HG03565 (cell line): ENCODE results near the gene EML1.
A peak's percentile ranks its signal among the peaks of the same experiment; 100 is the strongest.

Experiments
- ATAC-seq: cut with Tn5 transposase; IDR thresholded peaks from one replicate; pipeline ENCODE4 v1.9.1; 2021; ENCODE audit warnings: mild to moderate bottlenecking, moderate library complexity; ENCODE audit not compliant: unreplicated experiment

EML1 gene

DNA sequence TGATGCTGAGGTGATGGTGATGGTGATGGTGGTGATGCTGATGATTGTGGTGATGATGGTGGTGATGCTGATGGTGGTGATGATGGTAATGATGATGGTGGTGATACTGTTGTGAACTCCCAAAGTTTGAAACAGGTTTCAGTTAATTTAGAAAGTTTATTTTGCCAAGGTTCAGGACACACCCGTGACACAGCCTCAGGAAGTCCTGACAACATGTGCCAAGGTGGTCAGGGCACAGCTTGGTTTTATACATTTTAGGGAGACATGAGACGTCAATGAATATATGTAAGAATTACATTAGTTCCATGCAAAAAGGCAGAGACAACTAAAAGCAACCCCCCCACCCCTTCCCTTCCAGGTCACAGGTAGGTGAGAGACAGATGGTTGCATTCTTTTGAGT, 159.2 kb downstream of the EML1 start:
- ATAC-seq, result no peak

DNA sequence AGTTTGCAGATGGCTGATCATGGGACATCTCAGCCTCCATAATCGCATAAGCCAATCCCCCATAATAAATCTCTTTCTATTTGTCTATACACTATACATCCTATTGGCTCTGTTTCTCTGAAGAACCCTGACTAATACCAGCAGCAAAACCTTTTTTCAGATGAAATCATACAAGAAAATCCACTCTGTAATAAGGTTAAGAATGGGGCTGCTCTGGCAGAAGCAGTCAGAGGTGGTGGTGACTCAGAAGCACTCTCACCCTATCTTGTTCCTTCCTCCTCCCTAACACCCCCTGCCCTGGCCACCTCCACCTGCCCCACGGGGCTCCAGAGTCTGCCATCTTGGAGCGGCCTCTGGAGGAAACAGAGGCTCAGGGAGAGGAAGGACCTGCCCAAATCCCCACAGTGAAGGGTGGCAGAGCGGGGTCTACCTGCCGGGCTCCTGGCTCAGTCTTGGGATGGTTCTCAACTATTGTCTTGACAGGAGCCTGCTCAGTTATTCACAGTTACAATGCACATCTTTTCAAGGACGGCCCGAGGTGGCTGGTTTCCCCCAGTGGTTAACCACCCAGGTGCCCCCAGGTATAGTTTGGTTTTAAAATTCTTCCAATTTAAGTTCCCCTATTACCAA, 162.7 kb downstream of the EML1 start:
- no peak for ATAC-seq

DNA sequence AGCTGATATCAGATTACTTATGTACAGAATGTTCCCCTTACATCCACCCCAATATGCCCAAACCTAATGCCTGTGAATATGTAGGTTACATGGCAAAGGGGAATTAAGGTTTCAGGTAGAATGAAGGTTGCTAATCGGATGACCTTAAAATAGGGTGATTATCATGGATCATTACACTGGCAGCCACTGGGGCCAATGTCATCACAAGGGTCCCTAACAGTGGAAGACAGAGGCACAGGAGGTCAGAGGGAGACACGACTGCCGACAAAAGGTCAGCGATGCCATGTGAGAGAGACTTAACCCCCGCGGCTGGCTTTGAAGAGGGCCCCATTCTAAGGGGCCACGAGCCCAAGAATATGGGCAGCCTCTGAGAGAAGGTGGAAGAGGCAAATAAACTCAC, 165.2 kb downstream of the EML1 start:
- no peak for ATAC-seq

DNA sequence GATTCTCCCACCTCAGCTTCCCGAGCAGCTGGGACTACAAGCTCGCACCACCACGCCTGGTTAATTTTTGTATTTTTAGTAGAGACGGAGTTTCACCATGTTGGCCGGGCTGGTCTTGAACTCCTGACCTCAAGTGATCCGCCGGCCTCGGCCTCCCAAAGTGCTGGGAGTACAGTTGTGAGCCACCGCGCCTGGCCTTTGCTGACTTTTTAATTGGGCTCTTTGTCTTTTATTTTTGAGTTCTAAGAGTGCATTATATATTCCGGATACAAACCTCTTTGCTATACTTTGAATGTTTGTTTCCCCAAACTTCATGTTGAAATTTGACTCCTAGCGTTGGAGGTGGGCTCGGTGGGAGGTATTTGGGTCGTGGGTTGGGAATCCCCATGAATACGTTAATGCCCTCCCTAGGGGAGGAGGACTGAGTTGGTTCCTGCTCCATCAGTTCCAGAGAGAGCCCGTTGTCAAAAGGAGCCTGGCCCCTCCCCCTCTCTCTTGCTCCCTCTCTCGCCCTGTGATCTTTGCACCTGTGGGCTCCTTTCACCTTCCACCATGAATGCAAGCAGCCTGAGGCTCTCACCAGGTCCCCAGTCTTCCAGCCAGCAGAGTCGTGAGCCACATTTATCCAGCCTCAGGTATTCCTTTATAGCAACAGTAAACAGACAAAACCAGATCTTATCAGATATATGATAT, 168.8 kb downstream of the EML1 start:
- no peak for ATAC-seq

DNA sequence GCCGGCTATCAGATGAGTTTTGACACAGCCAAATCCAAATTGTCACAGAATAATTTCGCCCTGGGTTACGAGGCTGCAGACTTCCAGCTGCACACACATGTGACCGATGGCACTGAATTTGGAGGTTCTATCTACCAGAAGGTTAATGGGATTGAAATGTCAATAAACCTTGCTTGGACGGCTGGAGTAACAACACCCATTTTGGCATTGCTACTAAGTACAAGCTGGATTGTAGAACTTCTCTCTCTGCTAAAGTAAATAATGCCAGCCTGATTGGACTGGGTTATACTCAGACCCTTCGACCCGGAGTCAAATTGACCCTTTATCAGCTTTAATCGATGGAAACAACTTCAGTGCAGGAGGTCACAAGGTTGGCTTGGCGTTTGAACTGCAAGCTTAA, 171.8 kb downstream of the EML1 start:
- no peak for ATAC-seq

DNA sequence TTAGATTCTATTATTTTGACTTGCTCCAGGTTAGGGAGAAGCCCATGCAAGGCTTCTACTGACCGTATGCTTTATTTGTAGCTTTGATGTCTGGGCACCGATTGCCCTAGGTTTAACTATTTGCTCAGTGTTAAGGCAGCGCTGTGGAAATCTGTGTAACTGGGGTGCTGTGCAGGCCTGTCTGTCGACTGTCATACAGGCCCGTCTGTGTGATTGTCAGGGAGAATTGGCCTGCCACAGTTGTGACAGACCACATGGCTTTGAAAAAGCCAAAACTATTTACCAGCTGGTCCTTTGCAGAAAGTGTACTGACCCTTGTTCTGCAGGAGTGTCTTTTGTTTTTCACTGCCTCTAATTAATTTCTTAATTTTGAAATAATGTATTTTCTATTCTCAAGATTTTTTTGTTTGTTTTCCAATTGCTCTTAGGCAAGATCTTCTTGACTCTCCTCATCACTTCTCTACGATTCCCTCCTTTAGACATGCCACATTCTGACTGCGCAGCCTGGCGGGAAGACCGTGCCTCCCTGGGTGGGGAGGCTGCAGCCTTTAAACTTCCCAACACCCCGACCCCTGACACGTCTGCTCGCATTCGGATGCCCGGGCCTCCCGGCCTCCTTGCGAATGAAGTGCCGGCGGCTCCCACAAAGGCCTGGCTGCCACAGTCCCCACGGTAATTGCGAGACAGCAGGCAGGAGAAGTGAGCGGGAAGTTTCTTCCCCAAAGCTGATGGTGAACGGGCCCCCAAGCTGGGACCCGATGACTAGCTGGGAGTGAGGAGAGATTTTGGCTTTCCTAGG, 173.0 kb downstream of the EML1 start:
- no peak for ATAC-seq

GRCh38 chr14:99966912-99967311, 173.7 kb downstream of the EML1 start:
- no peak for ATAC-seq

GRCh38 chr14:99968191-99968920, 175.1 kb downstream of the EML1 start:
- no peak for ATAC-seq

GRCh38 chr14:99968941-99969340, 175.7 kb downstream of the EML1 start:
- ATAC-seq, result no peak

GRCh38 chr14:99969673-99970322, 176.6 kb downstream of the EML1 start:
- ATAC-seq, result no peak

- ATAC-seq, result peak; percentile 54
Measured at GRCh38 chr14:99971087-99971940, 178.1 kb downstream of the EML1 start.

DNA sequence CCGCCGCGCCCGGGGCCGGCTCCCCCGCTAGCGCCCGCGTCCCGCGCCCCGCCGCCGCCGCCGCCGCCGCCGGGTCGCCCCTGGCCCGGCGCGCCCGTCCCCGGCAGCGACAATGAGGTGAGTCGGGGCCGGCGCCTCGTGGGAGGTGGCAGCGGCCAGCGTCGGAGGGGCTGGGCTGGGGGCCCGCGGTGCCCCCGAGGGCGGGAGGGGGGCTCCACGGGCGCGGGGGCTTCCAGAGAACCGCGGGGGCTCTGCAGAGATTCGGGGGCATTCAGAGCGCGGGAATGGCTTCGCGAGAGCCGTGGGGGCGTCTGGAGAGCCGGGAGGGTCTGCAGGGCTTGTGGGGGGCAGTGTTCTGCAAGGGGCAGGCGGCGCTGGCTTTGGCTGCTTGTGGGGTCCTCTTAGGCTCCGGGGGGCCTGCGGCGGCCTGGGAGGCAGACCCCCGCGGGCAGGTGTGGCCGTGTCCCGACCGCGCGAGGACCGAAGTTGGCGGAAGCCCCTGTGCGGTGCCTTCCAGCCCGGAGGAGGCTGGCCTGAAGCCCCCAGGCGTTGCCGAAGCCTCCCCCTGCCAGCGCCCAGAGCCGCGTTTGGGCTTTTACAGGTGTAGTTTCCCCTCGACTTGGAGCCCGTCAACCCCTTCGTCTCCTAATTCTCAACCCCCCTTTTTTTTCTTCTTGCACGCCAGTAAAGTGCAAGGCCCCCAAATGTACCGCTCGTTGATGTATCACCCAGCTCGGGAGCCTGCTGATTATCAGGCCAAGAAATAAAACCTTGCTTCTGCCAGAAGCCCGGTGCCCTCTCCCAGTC, 178.9 kb downstream of the EML1 start:
- ATAC-seq, result peak; percentile 9

DNA sequence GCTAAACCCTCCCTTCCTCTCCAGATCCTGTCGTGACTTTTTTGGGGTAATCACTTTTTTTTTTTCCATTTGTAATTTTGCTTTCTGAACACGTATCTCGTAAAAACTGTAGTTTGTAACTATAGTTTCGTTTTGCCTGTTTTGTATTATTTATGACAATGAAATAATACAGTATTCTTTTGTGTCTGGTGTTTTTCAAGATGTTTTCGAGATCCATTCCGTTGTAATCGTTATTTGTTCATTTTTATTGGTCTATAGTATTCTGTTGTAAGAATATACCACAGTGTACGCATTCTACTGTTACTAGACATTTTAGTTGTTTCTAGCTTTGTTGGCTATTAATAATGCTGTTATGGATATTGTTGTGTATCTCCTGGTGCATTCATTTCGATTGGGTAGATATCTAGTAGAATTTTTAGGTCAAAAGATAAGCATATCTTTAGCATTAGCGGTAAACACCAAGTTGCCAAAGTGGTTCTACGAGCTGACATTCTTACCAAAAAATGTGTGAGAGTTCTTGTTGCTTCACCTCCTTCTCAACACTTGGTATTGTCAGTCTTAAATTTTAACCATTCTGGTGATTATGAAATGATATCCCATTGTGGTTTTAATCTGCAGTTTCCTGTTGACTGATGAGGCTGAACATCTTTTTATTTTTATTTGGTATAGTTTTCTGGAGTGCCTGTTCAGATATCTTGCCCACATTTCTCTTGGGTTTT, 179.7 kb downstream of the EML1 start:
- ATAC-seq, result no peak

DNA sequence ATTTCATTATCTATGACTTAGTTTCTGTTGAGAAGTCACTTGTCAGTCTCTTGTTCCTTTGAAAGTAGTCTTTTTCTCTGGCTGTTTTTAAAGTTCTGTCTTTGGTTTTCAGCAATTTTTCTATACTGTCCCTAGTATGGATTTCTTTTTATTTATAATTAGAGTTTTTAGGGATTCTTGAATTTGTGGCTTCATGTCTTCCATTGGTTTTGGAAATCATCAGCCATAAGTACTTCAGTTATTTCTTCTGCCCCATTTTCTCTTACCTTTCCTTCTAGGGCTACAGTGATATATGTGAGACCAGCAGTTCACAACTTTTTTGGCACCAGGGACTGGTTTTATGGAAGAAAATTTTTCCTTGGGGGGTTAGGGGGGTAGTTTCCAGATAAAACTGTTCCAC, 182.0 kb downstream of the EML1 start:
- ATAC-seq, result no peak

GRCh38 chr14:99976021-99976420, 182.8 kb downstream of the EML1 start:
- no peak for ATAC-seq

- no peak for ATAC-seq
Measured at GRCh38 chr14:99976681-99977080, 183.5 kb downstream of the EML1 start.

DNA sequence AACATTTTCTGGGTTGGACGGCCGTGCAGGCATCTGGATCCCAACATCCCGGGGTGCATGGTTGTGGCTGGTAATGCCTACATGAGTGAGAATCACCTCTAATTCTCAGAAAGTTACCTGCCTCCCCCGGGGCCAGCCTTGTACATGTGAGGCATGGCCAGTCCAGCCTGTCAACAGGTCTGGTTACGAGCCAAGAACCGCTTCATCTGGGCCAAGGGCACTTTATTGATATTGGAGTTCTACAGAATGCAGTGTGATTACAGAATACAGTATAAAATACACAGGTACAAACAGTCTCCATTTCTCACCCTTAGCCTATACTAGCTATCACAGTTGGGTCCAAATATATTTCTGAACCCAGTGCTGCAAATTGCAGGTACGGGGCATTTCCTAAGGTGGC, 187.1 kb downstream of the EML1 start:
- ATAC-seq, result no peak

- no peak for ATAC-seq
Measured at GRCh38 chr14:99981806-99982205, 188.6 kb downstream of the EML1 start.
